Stimulated activated CD8-positive, alpha-beta memory T cell treated with anti-CD3 and anti-CD28 coated beads, Interleukin-15, amount 100 ng/mL, for 1 hour (primary cell): Measurements from ENCODE around the gene PPRC1.

Experiments used
- DNase-seq: peaks from one replicate; pipeline ENCODE4 v3.0.0-alpha.2; 2020; ENCODE audit warnings: low read depth

The PPRC1 gene, protein sequence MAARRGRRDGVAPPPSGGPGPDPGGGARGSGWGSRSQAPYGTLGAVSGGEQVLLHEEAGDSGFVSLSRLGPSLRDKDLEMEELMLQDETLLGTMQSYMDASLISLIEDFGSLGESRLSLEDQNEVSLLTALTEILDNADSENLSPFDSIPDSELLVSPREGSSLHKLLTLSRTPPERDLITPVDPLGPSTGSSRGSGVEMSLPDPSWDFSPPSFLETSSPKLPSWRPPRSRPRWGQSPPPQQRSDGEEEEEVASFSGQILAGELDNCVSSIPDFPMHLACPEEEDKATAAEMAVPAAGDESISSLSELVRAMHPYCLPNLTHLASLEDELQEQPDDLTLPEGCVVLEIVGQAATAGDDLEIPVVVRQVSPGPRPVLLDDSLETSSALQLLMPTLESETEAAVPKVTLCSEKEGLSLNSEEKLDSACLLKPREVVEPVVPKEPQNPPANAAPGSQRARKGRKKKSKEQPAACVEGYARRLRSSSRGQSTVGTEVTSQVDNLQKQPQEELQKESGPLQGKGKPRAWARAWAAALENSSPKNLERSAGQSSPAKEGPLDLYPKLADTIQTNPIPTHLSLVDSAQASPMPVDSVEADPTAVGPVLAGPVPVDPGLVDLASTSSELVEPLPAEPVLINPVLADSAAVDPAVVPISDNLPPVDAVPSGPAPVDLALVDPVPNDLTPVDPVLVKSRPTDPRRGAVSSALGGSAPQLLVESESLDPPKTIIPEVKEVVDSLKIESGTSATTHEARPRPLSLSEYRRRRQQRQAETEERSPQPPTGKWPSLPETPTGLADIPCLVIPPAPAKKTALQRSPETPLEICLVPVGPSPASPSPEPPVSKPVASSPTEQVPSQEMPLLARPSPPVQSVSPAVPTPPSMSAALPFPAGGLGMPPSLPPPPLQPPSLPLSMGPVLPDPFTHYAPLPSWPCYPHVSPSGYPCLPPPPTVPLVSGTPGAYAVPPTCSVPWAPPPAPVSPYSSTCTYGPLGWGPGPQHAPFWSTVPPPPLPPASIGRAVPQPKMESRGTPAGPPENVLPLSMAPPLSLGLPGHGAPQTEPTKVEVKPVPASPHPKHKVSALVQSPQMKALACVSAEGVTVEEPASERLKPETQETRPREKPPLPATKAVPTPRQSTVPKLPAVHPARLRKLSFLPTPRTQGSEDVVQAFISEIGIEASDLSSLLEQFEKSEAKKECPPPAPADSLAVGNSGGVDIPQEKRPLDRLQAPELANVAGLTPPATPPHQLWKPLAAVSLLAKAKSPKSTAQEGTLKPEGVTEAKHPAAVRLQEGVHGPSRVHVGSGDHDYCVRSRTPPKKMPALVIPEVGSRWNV (N-terminal part only)

DNA sequence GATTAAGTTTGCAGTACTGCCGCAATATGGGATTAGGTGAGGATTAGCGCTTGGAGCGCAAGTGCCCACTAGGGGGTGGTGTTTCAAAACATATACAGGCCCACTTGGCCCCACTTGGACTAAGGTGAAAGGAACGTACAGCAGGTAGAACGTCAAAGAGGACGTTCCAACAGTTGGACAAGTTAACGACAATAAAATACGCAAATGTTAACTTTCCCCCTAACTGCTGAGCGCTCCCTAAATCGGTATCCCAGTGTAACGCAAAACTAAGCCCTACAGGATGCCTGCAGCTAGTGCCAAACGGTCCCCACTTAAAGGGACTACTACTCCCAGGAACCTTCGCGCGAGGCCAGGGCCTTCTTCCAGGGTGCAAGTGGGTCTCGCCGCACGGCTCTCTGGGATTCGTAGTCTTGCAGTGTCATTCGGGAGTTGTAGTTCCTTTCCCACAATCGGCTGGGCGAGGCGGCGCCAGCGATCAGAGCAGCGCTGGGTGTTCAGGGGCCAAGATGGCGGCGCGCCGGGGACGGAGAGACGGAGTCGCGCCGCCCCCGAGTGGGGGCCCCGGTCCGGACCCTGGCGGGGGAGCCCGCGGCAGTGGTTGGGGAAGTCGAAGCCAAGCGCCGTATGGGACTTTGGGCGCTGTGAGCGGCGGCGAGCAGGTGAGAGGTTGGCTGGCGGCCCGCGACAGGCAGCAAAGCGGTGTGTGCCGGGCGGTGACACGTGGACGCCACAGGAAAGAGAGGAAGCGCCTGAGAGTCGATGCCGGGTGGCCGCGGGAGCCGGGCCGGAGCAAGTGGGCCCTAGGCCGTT is at the start of gene PPRC1:
Gene PPRC1 (plus strand): TSS at position 478 of the 810 bp plus-strand sequence. CDS start 29 bp downstream, at position 507.
- DNase-seq = peak; percentile 95

DNA sequence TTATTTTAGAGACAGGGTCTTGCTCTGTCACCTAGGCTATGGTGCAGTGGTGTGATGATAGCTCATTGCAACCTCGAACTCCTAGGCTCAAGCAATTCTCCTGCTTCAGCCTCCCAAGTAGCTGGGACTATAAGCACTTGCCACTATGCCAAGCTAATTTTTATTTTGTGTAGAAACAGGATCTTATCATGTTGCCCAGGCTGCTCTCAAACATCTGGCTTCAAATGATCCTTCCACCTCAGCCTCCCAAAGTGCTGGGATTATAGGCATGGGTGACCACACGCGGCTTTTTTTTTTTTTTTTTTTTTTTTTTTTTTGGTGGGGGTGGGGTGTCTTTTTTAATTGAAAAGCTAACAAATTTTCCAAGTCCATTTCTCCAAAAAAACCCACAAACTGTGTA is 49.3 kb upstream of the PPRC1 start:
- DNase-seq = no peak

GRCh38 chr10:102085336-102085735 is 47.5 kb upstream of the PPRC1 start:
- no peak for DNase-seq

- DNase-seq = no peak
Measured at GRCh38 chr10:102086196-102086595, 46.6 kb upstream of the PPRC1 start.

DNA sequence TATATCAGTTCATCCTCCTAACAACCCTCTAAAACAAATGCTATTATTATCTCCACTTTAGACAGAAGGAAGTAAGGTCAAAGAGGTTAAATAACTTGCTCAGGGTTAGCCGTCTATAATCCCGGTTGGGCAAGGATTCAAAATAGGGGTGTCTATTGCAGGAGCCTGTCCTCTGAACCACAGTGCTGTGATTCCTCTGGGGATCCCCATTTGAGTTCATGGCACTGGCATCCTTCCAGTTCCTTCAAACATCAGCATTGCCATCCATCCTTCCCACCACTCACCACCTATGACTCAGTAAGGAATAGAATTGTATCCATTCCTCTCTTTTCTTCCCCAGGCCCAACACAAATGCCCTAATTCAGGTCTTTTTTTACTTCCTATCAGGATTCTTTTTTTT is 42.1 kb upstream of the PPRC1 start:
- DNase-seq = no peak

GRCh38 chr10:102096449-102096848 is 36.4 kb upstream of the PPRC1 start:
- no peak for DNase-seq

GRCh38 chr10:102101152-102101551 is 31.7 kb upstream of the PPRC1 start:
- DNase-seq = no peak

DNA sequence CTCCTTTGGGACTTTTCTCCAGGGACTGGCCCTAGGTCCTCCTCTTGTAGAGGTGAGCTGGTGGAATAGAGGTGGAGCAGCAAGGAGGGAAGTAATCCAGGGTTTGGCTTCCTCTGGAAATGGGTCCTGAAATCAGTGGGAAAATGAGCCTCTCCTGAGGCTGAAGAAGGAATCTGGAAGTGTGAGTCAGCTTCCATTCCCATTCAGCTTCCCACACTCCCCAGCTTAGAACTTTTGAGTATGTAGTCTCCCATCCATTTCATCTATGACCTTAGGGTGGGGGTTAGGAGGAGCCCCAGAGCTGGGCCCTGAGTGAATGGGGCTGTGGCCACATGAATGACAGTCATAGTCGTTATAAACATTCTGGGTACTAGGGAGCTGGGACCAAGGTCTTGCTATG is 30.4 kb upstream of the PPRC1 start:
- no peak for DNase-seq

DNA sequence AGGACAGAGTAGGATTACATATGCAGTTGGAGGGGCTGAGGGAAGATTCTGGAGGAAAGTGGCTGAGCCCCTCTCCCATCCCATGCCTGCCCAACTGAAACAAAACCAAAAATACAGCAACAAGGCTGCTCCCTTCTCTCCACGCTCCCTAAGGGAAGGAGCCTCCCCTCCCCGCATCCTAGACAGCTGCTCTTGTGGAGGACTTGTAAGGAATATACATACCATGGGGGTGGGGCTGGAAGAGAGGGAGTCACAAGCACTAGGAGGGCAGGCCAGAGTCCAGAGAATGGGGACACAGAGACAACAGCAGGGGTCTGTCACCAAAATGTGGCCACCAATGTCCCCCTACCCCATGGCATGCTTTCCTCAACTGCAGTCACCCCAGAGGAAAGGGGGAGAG is 25.8 kb upstream of the PPRC1 start:
- no peak for DNase-seq

GRCh38 chr10:102109166-102110116 is 23.4 kb upstream of the PPRC1 start:
- no peak for DNase-seq

DNA sequence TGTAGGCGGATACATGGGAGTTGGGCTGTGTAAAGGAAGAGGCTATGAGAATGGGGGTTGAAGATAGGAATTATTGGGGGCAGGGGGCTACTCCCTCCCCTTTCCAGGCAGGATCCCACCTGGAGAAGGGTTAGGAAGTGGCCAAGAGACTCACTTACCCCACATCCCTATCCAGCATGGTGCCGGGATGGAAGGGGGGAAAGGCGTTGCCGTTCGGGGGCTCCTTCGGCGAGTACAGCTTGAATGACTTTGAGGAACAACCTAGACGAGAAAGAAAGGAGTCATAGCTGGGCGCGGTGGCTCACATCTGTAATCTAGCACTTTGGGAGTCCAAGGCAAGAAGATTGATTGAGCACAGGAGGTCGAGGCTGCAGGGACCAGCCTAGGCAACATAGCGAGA is 21.6 kb upstream of the PPRC1 start:
- no peak for DNase-seq

DNA sequence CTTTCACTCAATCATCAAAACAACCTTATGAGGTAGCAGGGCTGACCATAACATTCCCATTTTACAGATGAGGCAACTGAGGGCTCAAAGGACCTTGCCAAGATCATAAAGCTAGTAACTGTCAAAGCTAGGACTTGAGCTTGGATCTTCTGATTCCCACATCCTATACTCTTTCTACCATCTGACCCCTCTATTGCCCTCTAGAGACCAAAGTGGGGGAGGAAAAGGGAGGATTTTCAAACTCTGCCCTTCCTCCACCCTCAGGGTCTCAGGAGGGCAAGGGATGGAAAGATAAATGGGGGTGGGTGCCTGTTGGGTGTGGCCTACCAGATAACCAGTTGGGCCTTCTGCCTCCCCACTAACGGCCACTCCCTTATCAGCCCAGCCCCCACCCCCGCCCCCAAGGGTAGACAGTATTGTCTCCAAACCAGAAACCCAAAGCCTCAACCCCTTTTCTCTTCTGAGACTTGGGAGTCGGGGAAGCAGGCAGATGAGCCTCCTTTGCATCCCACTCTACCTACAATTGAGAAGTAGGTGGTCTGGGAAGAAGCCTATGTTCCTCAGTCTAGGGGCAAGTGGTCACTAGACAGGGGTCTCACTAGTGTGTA is 20.5 kb upstream of the PPRC1 start:
- DNase-seq = no peak

DNA sequence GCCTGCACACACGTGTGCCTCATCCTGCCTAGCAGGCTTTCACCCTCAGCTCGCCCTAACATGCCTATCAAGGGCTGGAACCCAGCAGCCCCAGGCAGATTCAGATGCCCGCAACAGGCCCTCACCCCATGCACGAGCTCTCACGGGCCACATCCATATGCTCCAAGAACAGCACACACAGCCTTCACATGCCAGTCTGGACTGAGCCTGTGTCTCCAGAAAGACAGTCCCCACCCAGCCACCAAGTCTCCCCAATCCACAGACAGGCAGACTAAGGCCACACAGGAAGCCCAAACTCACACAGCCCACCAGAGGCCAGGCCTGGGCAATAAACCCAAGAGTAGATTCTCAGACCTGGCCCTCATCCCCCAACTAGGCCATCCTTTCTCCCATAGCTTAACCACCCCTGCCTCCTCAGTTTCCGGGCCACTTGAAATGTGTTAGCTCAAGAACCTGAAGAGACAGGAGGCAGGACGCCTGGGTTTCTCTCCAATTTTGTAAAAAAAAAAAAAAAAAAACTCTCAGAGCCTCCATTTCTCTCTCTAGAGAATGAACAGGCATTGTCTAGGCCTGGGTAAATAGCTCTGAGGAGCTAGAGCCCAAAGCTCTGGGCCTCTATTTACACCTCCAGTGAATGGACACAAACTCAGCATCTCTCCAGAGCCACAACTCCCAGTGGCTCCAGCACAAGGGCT is 19.4 kb upstream of the PPRC1 start:
- no peak for DNase-seq

DNA sequence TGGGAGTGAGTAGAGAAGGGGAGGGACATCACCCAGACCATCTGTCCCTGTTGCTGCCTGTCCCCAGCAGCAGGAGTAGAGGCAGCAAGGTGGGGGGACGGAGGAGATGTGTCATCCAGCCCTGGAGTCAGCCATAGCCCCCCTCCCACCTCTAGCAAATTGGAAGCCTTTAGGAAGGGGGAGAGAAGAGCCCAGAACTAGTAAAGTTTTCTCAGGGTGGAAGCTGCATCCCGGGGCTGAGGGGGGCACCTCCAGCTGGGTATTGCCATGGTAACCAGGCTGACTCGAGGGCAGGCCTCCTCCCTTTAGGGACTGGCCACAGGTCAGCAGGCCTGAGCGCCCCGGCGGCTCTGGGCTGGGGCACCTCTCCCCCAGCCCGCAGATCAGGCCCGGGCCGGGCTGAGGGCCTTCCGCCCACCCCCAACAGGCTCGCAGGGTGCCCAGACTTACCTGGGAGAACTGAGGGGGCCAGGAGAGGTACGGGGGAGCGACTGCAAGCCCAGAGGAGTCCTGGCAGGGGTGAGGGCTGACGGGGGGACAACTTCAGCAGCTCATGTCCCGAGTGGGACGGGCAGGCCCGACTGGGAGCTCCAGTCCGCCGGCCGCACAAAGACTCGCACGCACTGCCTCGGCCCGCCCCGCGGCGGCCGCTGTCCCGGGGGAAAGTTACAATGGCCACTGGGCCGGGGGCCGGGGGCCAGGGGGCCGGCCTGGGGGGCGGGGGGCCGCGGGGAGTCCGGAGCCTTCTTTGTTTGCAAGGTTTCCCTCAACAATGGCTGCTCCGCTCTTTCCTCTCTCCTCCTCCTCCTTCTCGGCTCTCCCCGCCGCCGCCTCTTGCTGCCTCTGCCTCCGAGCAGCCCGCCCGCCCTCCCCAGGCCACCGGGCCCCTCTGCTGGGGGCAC is 18.6 kb upstream of the PPRC1 start:
- no peak for DNase-seq

DNA sequence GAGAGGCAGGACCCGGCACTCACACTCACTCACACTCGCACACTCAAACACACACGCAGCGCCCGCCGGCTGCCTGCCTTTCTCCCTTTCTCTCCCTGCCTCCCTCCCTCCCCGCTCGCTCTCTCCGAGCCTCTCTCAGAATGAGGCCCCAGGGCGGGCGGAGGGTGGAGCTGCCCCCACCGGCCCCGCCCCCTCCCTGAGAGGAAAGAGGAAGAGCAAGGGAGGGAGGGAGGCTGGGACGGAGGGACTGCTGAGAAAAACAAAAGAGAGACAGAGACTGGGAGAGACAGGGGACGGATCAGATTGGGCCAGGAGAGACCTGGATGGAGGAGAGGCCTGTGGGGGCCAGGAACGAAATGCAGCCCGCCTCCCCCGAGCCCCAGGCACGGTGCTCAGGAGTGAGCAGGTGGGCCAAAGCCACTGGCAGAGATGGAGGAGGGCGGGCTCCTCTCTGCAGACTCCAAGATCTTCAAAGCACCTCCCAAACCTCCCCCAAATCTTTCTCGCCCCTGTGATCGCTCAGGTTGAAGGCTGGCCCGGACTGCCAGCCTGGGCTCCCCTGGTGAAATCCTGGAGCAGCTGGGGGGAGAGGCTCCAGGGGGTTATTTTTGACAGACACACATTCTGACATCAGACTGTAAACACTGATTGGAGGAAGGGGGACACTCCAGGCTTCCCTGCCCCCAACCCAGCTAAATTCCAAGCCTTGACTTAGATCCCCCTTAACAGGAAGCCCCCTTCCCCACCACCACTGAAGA is 17.8 kb upstream of the PPRC1 start:
- DNase-seq = peak; percentile 70

DNA sequence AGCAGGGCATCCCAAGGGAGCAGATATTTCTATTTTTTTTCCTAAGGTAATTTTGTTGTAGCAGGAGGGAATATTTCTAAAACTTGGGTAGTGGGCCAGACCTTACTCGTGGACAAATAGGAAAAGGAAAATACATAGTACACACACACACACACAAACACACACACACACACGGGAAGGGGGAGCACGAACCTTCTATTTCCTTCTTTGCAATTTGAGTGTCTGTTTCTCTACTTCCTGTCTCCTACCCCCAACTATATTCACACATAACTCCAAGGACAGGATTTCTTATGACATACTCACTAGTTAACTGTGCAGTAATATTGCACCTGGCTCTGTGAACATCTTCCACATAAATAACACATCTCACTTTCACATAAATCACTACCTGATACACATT is 17.1 kb upstream of the PPRC1 start:
- no peak for DNase-seq

- no peak for DNase-seq
Measured at GRCh38 chr10:102116656-102117055, 16.2 kb upstream of the PPRC1 start.
